Endothelial cell (in vitro differentiated cells): ENCODE data around the gene IL6R. TPM values are rescaled to one million over a fixed set of nuclear protein-coding genes. Genes with fewer than 3 reads are reported as not detected.

Experiments
- DNase-seq: peaks from one replicate; pipeline ENCODE4 v3.0.0; 2021; ENCODE audit warnings: low spot score
- H3K27ac Mint-ChIP-seq: one replicate; pipeline ENCODE4 v1.8.0; 2021; ENCODE audit warnings: mixed read lengths, inconsistent platforms; ENCODE audit not compliant: unreplicated experiment
- H3K27me3 Mint-ChIP-seq: one replicate; pipeline ENCODE4 v1.8.0; 2021; ENCODE audit warnings: mild to moderate bottlenecking, moderate library complexity, mixed read lengths, inconsistent platforms; ENCODE audit not compliant: unreplicated experiment
- H3K36me3 Mint-ChIP-seq: one replicate; pipeline ENCODE4 v1.8.0; 2021; ENCODE audit warnings: mild to moderate bottlenecking, low read depth, mixed read lengths, inconsistent platforms; ENCODE audit not compliant: unreplicated experiment
- H3K4me1 Mint-ChIP-seq: one replicate; pipeline ENCODE4 v1.8.0; 2021; ENCODE audit warnings: mild to moderate bottlenecking, mixed read lengths, inconsistent platforms; ENCODE audit not compliant: unreplicated experiment
- H3K4me3 Mint-ChIP-seq: one replicate; pipeline ENCODE4 v1.8.0; 2021; ENCODE audit warnings: mild to moderate bottlenecking, mixed read lengths, inconsistent platforms; ENCODE audit not compliant: unreplicated experiment
- H3K9me3 Mint-ChIP-seq: one replicate; pipeline ENCODE4 v1.8.0; 2021; ENCODE audit warnings: mixed read lengths, inconsistent platforms; ENCODE audit not compliant: unreplicated experiment
- total RNA-seq: library from RNA; stranded (reverse); fragmentation: NEBNext Ultra II Directional; extraction: Animal tissue kit (Norgen Biotek cat#: 25700); gene quantifications from one replicate; pipeline ENCODE4 v1.2.1, GENCODE V29; 2021; ENCODE audit not compliant: unreplicated experiment
- TF ChIP-seq, protein P1 (sequence below): fragments of 200-600 bp; sonication (generic); IDR thresholded peaks from one replicate; pipeline ENCODE4 v1.5.0; 2021; ENCODE audit warnings: antibody characterized with exemption; ENCODE audit not compliant: unreplicated experiment

IL6R gene
- total RNA-seq, 1 donor from 2014 or later: 1.0 TPM

DNA sequence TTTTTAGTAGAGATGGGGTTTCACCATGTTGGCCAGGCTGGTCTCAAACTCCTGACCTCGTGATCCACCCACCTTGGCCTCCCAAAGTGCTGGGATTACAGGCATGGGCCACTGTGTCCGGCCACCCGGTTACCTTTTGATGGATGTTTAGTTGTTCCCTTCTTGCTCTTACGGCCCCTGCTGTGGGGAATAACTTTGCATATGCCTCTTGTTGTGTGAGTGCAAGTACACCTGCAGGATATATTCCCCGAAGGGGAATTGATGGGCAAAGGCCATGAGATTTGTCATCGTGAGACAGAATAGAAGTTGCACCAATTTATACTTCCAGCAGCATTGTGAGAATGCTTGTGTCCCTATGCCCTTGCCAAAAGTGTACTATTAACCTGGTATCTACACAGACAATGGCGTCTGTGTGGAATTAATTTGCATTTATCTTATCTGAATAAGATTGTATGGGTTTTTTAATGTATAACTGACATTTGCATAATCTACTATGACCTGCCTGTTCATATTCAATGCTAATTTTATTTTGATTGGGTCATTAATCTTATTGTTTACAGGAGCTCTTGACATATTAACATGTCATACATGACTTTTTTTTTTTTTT is 8.1 kb downstream of the IL6R start:
- DNase-seq: no peak
- Mint-ChIP-seq H3K4me3 (no peak overlapping the region), H3K9me3 (no peaks in the 10 kb centered on the region), H3K27ac (no peak overlapping the region), H3K4me1 (no peaks in the 10 kb centered on the region), H3K36me3 (no peaks in the 10 kb centered on the region), H3K27me3 (peaks cover 2% of the 10 kb centered on the region)
- TF ChIP-seq, protein P1, sequence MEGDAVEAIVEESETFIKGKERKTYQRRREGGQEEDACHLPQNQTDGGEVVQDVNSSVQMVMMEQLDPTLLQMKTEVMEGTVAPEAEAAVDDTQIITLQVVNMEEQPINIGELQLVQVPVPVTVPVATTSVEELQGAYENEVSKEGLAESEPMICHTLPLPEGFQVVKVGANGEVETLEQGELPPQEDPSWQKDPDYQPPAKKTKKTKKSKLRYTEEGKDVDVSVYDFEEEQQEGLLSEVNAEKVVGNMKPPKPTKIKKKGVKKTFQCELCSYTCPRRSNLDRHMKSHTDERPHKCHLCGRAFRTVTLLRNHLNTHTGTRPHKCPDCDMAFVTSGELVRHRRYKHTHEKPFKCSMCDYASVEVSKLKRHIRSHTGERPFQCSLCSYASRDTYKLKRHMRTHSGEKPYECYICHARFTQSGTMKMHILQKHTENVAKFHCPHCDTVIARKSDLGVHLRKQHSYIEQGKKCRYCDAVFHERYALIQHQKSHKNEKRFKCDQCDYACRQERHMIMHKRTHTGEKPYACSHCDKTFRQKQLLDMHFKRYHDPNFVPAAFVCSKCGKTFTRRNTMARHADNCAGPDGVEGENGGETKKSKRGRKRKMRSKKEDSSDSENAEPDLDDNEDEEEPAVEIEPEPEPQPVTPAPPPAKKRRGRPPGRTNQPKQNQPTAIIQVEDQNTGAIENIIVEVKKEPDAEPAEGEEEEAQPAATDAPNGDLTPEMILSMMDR: no peak

DNA sequence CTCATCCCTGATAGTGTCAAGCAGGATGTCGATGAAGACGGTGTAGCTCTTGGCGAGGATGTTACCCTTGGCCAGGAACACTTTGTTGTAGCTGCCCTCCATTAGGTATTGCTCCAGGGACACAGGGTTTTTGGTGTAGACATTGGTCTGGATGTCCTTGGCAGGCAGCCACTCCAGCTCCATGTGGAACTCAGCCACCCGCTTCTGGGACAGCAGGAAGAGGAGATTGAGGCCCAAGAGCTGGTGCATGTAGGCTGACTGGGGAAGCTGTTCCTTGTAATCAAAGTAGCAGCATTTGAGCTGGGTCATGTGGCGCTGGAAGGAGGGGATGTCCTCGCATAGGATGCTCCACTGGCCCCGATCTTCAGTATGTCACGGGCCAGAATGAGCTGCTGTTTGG is 9.5 kb downstream of the IL6R start:
- Mint-ChIP-seq H3K27me3 (peaks cover 4% of the 10 kb centered on the region), H3K4me1 (peaks cover 3% of the 10 kb centered on the region), H3K27ac (no peak overlapping the region), H3K36me3 (no peaks in the 10 kb centered on the region), H3K4me3 (no peak overlapping the region), H3K9me3 (no peaks in the 10 kb centered on the region)
- TF ChIP-seq, protein P1: no peak
- no peak for DNase-seq

DNA sequence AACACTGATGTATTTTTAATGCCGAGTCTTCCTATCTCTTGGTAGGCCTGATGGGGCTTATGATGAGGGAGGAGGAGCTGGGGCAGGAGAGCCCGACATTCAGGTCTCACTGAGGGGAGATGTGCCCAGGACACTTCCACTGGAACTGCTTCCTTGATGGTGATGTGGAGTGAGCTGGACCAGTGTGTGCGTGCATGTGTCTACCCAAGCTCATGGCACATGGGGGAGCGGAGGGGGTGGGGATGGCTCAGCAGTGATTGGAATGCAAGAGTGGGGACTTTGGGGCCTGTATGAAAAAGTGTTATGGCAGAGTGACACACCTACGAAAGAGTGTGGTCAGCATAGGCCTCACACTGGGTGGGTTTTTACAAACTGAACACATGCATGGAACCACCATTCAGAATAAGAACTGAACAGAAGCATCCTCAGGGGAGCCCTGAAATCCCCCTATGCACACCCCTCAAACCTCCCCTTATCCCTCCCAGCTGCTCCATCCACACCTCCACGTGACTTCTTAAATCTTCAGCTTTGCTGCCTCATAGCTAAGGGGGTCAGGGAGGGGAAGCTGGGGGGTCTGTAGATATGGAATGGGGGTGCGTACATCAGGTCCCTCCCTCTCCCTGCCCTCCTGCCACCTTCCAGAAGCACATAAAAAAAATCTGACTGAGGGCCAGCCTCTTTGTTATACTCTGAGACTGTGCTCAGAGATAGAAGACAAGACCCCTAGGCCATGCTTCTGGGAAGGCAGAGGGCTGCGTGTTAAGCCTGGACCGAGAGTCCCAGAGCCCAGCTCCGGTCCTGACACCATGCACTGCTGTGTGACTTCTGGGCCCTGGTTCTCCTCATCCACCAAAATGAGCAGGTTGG is 11.6 kb downstream of the IL6R start:
- Mint-ChIP-seq H3K27me3 (peaks cover 2% of the 10 kb centered on the region), H3K27ac (no peak overlapping the region), H3K36me3 (no peaks in the 10 kb centered on the region), H3K4me3 (no peak overlapping the region), H3K9me3 (no peaks in the 10 kb centered on the region), H3K4me1 (peaks cover 4% of the 10 kb centered on the region)
- no peak for DNase-seq
- TF ChIP-seq, protein P1: no peak

DNA sequence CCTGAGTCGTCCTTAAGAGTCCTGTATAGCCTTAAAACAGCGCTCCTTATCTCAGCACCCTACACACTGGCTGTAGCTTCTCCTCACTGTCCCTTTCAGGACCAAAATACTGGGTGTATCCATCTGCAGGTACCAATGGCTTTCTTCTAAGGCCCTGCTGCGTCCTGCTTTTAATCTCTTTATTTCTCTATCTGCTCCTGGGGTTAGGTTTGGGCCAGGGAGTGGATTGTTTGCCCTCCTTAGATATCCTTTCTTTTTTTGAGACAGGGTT is 12.1 kb downstream of the IL6R start:
- Mint-ChIP-seq H3K27ac (no peak overlapping the region), H3K4me1 (peaks cover 4% of the 10 kb centered on the region), H3K27me3 (peaks cover 5% of the 10 kb centered on the region), H3K36me3 (no peaks in the 10 kb centered on the region), H3K4me3 (no peak overlapping the region), H3K9me3 (no peaks in the 10 kb centered on the region)
- TF ChIP-seq, protein P1: no peak
- DNase-seq: no peak
